ENCODE measurements around the gene AQP12A. TPM values are rescaled to one million over a fixed set of nuclear protein-coding genes. Genes with fewer than 3 reads are reported as not detected.

AQP12A gene
- total RNA-seq, 1 donor from 2014 or later, result not detected

DNA sequence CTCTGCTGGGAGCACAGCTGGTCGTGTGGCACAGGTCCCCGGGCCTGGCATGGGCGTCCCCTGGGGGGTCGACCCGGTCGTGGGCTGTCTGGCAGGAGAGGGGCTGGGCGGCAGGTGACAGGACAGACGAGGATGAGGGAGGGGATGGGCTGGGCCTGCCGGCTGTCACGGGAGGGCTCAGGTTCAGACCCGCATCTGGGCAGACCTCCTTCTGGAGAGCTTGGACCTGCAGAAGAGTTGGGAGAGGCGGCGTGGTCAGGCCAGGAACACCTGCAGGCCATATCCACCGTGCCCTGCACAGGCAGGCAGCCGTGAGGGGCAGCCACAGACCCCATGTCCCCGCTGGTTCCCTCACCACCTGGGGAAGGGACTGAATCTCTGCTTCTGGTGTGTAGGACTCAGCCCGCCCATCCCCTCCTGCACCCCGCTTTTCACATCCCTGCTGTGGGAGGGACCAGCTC lies 25.5 kb downstream of the AQP12A start:
- DNase-seq (peak; percentile 24), ATAC-seq (no peak)
- intact Hi-C loops (cut with micrococcal nuclease), result no loop called here

DNA sequence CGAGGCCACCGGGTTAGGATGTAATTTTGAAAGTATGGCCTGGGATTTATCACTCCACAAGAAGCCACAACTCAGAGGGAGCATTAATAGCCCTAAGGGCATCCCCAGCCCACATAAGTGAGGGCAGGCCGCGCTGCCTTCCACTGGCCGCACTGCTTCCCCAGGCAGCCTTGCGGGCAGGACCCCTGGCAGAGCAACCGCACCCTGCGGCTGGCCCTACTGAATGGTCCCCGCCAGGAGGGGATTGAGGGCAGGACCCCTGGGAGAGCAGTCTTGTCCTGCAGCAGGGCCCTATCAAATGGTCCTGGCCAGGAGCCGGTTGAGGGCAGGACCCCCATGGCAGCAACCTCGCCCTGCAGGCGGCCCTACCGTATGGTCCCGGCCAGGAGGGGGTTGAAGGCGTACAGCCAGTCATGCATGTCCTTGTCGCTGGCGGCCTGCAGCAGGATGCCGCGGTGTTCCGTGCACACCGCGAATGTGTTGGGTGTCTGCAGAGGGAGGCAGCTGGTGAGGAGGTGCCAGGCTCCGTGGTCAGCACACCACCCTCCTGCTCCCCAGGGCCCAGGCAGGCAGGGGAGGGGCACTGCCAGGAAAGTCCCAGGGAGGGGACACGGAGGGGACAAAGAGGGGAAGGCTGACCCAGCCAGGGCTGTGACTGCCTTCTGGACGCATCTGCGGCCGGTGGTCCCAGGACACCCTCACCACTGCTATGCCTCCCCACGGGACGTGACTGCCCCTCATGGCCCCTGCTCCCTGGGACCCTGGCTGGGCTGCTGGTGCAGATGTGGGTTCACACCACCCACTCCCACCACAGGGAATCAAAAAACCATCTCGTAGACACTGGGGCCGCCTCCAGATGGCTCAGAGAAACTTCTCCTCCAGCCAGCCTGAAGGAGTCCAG lies 26.3 kb downstream of the AQP12A start:
- intact Hi-C loops (cut with micrococcal nuclease), result no loop called here
- peak; percentile 23 for DNase-seq
- ATAC-seq, result no peak

DNA sequence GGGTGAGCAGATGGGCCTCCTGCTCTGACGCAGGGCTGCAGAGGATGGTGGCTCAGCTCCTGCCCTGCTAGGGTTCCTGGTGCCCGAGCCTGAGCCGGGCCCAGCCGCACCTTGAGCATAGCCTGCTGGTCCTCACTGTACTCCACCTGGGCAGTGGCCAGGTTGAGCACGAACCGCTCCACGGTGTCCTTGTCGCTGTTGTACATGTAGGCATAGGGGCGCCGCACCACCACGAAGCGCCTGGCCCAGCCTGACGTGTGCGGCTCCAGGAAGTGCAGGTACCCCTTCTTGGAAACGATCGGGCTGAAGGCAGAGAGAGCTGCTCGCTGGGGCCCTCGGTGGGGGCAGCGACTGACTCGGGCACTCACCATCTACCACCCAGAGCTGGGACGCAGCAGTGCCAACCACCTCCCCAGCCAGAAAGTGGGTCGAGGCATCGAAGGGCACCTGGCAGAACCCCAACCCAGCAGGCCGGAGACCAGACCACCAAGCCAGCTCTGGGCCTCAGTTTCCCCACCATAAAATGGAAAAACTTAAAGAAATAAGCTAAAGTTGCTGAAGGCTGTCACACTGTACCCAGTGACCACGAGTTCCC lies 27.3 kb downstream of the AQP12A start:
- DNase-seq, result no peak
- no peak for ATAC-seq
- intact Hi-C loops (cut with micrococcal nuclease), result no loop called here

DNA sequence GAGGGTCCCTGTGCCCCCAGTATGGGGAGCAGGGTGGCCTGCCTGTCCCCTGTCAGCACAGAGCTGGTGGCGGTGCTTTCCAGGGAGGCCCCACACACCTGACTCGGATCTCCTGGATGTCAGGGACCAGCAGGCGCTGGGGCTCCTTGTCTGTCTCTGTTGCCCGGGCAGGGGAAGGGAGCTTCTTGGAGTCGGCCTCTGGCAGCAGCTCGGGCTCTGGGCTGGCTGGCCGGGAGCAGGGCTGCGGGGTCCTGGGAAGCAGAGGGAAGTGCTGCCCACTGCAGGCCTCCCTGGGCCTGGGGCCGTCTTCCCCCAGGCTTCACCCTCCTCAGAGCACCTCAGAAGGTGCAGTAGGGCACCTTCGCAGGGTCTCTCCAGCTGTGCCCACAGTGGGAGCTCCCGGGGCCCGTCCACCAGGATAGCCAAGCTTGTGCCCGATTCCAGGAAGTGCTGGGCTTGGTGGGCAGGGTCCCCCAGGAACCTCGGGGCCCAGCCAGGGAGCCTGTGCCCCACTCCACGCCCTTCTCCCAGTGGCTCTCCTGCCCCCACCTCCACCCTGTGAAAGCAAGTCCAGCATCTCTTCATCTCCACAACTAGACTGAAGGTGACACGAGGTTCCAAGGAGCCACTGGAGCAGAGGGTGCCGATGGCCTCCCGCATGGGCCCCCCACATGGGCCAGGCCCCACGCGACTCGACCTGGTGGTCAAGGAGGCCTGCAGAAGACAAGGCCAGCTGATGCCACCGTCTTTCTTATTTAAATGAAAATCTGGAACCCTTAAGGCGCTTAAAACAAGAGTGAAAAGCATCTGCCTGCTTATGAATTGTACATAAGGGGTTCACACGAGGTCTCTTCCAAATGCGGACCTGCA lies 28.2 kb downstream of the AQP12A start:
- intact Hi-C loops (cut with micrococcal nuclease), result no loop called here
- DNase-seq (no peak), ATAC-seq (no peak)

DNA sequence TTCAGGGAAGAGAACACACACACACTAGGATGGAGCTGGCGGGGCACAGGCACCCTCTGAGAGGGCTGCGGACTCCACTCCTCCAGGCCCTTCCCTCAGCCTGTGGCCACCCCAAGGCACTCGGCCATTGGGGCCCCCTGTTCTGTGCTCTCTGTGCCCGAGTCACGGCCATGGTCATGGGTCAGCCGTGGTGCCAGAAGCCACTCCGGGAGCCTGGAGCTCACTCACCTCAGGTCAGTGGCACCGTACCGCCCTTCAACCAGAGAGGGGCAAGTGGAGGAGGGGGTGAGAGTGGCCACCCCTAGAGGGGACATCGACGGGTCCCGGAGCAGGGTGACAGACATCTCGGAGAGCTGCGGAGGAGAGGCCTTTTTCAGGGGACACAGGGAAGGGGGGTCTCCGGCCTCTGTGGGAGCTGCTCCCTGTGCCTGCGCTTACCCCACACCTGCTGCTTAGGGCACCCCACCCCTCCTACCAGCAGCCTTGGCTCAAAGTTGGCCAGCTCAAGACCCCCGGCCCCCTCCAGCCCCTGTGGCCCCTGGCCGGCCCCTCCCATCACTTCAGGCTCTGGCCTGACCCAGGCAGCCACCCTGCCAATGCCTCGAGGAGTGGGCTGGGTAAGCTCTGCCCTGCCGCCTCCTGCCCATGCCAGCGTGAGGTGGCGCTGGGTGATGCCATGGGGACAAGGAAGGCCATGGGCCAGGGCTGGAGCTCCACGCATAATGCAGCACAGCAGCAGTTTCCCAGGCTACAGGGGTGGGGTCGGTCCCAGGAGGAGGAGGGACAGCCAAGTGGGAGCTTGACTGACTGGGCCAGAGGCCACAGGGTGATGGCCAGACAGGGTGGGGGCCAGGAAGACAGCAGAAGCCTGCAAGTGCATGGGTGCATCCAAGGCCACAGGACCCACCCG lies 29.3 kb downstream of the AQP12A start:
- DNase-seq (no peak), ATAC-seq (no peak)

DNA sequence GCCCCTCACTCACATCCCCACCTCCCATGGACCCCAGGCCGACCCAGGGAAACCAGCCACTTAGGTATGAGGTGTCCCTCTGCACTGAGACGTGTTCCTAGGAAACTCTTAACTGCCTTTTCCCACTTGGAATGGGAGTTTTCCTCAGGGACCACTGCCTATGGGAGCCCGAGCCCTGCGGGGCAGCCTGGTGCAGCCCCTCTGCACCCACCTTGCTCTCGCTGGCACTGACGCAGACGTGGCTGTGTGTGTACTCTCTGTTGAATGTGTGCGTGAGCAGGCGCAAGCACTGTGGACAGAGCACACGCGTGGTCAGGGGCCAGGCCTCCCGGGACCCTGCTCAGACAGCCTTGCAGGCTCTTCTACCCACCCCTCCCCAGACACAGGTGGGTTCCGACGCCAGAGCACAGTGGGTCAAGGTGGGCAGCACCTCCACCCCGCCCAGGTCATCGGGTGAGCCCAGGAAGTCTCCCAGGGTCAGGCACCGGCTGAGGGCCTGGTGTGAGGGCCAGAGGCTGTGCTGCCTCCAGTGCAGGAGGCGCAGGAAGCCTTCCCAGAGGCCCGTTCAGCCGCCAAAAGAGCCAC lies 30.0 kb downstream of the AQP12A start:
- DNase-seq (no peak), ATAC-seq (no peak)
- intact Hi-C loops (cut with micrococcal nuclease), result no loop called here

More for the DNA sequence above, 29.3 kb downstream of the AQP12A start:
- intact Hi-C loops (cut with micrococcal nuclease), result no loop called here

DNA sequence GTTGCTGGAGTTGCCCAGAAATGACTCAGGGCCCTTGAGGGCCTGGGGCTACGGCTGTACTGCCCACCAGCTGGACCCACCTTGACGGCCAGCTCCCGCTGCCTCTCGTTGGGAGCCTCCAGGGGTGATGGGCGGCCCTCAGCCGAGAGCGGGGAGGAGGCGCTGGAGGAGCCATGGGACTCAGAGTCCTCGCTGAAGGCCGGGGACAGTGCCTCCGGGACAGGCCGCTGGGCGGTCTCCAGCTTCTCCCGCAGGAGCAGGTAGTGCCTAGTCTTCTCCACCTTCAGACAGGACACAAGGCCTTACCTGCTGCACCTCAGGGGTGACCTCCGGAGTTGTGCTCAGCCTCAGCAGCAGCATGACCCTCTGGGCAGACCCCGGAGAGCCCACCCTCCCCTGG lies 30.7 kb downstream of the AQP12A start:
- ATAC-seq, result no peak
- DNase-seq, result no peak
- intact Hi-C loops (cut with micrococcal nuclease), result no loop called here

DNA sequence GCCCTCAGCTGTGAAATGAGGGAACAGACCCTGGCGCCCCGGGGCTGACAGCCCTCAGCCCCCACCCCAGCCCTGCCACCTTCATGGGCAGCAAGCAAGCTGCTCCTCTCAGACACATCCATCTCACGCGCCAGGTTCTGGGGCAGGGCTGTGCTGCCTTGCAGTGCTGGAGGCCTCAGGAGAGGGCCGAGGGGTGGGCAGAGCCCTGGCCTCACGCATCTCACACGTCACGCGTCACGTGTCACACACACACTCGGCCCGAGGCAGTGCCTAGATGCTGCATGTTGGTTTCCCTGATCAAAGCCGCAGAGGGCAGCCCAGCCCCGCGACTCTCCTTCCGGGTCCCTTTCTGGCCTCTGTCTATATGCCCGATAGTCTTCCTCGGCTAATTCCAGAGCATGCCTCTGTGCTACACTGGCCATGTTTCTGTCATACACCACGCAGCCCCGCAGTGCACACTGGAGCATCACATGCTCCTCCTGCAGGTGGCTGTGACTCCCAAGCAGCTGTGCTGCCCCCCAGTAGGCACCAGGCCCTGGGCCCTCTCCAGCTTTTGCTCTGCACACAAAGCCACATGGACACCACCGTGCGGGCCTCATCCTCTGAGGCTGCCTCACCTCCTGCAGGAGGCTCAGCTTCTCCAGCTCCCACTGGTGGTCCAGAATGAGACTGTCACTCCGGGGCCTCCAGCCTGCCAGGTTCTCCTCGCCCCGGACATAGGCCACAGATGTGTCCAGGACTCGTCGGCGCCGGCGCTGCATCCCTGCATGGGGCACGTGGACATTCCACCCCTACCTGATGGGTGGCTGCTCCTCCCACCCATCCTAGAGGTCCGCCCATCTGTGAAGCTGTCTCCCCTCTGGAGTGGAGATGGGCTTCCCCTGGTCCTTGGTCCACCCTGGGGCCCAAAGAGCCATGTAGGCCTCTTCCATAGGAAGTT lies 31.4 kb downstream of the AQP12A start:
- ATAC-seq (no peak), DNase-seq (no peak)
- intact Hi-C loops (cut with micrococcal nuclease), result no loop called here

DNA sequence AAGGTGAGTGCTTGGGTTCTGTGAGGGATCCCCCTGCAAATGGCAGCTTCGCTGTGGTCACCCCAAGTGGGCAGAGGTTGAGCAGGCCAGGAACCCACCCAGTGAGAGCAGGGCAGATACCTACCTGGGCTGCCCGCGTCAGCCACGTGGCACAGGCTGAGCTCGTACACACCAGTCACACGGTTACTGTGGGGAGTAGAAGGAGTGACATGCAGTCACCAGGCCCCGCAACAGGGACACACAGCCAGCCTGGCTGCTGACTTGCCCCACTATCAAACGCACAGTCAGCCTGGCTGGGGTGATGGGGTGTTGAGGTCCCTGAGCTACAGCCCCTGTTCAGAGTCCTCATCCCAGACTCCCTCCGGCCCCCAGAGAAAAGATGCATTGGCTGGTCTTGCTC lies 32.2 kb downstream of the AQP12A start:
- no peak for ATAC-seq
- no peak for DNase-seq

DNA sequence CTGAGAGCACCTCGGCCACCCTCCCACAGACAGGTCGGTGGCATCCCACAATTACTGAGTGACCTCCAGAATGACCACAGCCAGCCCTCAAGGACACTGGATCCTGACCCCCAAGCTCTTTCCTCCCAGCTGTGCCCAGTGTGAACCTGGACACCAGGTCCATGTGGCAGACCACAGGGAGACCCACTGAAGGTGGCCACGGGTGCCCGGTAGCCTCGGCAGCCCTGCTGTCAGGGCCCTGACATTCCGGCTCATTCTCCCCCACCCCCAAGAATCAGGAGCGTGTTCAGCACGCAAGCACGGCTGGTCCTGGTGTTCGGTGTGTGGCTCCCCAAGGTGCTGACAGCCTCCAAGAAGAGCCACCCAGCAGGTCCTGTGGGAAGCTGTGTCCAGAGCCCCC lies 32.8 kb downstream of the AQP12A start:
- intact Hi-C loops (cut with micrococcal nuclease), result no loop called here
- DNase-seq (no peak), ATAC-seq (no peak)

More for the DNA sequence above, 32.2 kb downstream of the AQP12A start:
- intact Hi-C loops (cut with micrococcal nuclease), result no loop called here

DNA sequence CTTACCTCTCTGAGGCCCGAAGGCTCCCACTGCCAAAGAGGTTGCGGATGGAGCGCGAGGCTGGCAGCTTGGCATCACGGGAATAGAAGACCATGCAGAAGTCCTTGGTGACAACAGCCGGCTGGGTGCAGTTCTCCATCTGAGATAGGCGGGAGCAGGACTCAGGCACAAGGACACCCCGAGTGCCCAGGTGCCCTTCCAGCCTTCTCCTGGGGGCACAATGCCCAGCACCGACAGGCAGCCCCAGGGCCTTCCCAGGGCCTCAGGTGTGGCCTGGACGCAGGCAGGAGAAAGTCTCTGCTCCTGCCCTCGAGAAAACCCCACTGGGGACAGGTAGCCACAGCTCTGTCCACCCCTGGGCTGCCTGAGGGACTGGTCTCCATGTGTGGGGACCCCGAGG lies 33.6 kb downstream of the AQP12A start:
- DNase-seq (no peak), ATAC-seq (no peak)
- intact Hi-C loops (cut with micrococcal nuclease), result no loop called here

DNA sequence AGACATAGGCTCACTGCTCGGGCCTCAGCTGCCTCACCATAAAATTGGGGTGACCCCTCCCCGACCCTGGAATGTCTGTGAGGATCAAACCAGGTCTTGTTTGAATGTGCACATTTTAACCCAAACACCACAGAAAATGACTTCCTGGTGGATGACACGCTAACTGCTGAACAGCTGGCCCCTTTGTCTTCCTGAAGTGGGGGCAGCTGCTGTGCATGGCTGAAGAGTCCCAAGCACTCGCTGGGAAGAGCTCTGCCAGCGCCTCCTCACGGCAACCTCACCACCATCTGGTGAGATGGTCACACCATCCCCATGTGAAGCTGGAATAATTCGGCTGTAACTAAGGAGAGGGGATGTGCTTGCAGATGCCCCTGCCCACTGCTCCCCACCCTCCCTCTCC lies 34.0 kb downstream of the AQP12A start:
- DNase-seq, result no peak
- no peak for ATAC-seq
- intact Hi-C loops (cut with micrococcal nuclease), result no loop called here

DNA sequence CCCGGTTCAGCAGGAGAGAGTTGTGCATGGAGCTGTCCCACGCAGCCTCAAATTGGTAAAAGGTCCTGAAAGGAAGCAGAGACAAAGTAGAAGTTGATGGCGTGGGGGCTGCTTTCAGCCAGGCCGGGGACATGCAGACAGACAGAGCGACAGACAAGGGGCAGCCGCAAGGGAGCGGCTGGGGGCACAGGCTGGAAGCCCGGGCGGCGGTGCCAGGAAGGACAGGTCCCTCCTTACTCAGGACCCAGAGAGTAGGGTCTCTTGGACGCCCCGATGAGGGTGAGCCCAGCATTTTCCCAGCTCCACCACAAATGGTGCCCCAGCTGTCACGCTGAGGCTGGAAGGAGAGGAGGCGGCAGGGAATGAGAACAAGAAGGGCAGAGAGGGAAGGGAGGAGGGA lies 35.2 kb downstream of the AQP12A start:
- DNase-seq, result no peak
- intact Hi-C loops (cut with micrococcal nuclease), result no loop called here
- no peak for ATAC-seq

DNA sequence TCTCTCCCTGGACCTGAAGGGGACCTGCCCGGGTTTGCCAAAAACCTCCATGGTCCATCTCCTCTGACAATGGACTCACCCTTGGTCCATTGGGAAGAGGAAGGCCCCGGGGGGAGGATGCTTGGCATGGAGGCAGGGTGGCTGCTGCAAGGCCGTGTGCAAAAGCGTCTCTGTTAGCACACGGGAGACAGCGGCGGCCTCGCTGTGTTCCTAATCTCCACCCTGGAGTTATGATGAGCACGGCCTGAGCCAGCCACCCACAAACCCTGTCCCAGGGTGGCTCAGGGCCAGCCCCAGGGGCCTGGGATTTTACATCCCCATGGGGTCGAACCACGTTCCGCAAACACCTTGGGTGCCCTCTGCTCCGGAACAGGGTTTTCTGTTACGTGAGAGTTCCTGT lies 35.8 kb downstream of the AQP12A start:
- DNase-seq (no peak), ATAC-seq (no peak)
- intact Hi-C loops (cut with micrococcal nuclease), result no loop called here

DNA sequence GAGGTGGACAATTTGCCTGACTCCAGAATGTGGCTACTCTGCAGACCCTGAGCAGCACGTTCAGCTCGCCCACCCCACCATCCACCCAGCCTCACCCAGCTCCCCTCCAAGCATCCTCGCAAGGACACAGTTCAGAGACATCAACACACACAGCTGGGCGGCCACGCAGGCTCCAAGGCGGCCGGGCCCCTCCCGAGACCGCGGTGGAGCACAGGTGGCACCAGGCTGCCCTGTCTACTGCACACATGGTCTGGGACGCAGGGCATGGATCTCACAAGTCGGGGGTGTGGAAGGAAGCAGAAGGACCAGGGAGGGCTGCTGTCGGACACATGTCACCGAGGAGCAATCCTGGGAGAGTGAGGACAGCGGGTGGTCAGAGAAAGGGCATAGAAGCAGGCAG lies 36.2 kb downstream of the AQP12A start:
- no peak for ATAC-seq
- no peak for DNase-seq
- intact Hi-C loops (cut with micrococcal nuclease), result no loop called here

DNA sequence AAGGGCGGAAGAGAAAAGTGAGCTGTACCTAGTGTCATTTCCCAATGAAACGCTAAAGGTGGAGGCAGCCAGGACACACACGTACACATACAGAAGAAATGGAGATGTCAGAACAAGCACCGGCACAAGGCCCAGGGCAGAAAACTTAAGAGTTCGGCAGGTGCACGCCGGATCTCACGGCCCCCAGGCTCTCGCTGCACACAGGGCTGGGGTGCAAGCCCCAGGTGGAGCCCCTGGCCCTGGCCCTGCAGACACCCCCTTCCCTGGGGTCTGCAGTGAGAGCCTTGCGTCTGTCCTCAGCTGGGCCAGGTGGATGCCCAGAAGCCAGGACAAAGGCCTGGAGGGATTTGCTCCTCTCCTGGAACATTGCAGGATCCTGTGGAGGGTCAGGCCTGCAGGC lies 36.7 kb downstream of the AQP12A start:
- no peak for DNase-seq
- no peak for ATAC-seq
- intact Hi-C loops (cut with micrococcal nuclease), result no loop called here

DNA sequence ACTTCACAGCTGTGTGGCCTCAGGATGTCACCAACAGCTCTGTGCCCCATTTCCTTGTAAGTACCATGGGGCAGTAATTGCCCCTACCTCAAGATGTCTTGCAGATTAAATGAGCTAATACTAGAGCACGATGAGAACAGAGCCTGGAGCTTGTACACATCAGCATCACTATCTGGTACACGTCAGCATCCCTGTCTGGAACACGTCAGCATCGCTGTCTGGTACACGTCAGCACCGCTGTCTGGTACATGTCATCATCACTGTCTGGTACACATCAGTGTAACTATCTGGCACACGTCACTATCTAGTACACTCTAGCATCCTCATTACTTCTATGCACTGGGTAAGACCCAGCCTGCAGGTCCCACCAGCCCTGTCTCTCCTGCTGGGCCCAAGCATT lies 37.2 kb downstream of the AQP12A start:
- ATAC-seq (no peak), DNase-seq (no peak)
- intact Hi-C loops (cut with micrococcal nuclease), result no loop called here

Data from left ventricle myocardium superior (tissue), 1 donor.